ENCODE data around the gene AIMP2.
A peak's percentile ranks its signal among the peaks of the same experiment; 100 is the strongest.
"Not testable (repeated sequence)": the region's sequence is repeated elsewhere in the genome, so short reads cannot be mapped to it uniquely, and the experiment has no call there.

The AIMP2 gene

DNA sequence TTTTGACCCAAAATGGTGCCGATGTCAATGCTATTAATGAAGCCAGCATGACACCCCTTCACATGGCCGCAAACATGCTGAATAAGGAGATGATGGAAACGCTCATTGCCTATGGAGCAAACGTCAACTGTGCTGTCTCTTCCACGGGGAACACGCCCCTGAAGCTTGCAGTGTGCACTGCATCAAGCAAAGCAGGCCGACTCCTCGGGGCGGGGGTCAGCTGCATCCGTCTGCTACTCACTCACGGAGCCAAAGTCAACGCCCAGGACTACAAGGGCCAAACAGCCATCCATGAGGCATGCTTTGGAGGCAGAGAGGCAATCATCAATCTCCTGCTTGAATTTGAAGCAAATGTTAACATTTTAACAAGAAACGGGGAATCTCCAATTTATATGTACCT is 26.6 kb downstream of the AIMP2 start:
- Mint-ChIP-seq H3K9me3 (no peaks in the 10 kb centered on the region), H3K36me3 (ENCODE audit: low read depth) (peaks cover 39% of the 10 kb centered on the region), H3K4me1 (ENCODE audit: low read depth) (peaks cover 4% of the 10 kb centered on the region), H3K27me3 (ENCODE audit: low read depth) (no peaks in the 10 kb centered on the region), H3K4me3 (no peak overlapping the region), H3K27ac (no peak overlapping the region)

- H3K4me3 Mint-ChIP-seq = no peak overlapping the region
- no peaks in the 10 kb centered on the region for H3K27me3 Mint-ChIP-seq (ENCODE audit: low read depth)
- peaks cover 1% of the 10 kb centered on the region for H3K4me1 Mint-ChIP-seq (ENCODE audit: low read depth)
- no peak overlapping the region for H3K27ac Mint-ChIP-seq
- H3K9me3 Mint-ChIP-seq = no peaks in the 10 kb centered on the region
- H3K36me3 Mint-ChIP-seq (ENCODE audit: low read depth) = peaks cover 15% of the 10 kb centered on the region
These were observed 40.7 kb downstream of the AIMP2 start for GRCh38 chr7:6049780-6050179.

DNA sequence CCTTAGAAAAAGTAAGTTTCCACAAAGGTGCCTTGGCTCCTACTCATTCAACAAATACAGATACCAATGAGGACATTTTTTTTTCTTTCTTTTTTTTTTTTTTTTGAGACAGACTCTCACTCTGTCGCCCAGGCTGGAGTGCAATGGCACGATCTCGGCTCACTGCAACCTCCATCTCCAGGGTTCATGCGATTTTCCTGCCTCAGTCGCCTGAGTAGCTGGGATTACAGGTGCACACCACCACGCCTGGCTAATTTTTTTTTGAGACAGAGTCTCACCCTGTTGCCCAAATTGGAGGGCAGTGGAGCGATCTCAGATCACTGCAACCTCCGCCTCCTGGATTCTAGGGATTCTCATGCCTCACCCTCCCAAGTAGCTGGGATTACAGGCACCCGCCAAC is 42.1 kb downstream of the AIMP2 start:
- peaks cover 15% of the 10 kb centered on the region for H3K36me3 Mint-ChIP-seq (ENCODE audit: low read depth)
- H3K27ac Mint-ChIP-seq; H3K4me1 Mint-ChIP-seq (ENCODE audit: low read depth); H3K4me3 Mint-ChIP-seq; H3K9me3 Mint-ChIP-seq; H3K27me3 Mint-ChIP-seq (ENCODE audit: low read depth): not testable (repeated sequence)

DNA sequence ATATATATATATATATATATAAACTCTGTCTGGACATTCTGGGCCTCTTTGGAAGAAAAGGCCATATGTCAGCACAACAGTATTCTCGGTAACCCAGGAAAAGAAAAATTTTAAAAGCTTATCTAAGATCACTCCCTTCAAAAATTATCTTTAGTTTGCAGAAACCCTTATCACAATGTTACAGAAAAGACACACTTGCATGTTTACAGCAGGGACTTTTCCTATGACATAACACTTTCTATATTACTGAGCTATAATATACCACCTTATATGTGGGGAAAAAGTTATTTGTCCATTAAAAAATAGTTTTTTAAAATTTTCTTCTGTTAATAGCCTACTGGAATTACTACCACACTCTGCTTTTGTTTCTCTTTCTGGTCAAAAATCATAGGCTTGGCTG is 47.5 kb downstream of the AIMP2 start:
- H3K27ac Mint-ChIP-seq = no peak overlapping the region
- H3K4me3 Mint-ChIP-seq = no peak overlapping the region
- H3K36me3 Mint-ChIP-seq (ENCODE audit: low read depth) = peaks cover 7% of the 10 kb centered on the region
- H3K27me3 Mint-ChIP-seq (ENCODE audit: low read depth) = no peaks in the 10 kb centered on the region
- no peaks in the 10 kb centered on the region for H3K9me3 Mint-ChIP-seq
- peaks cover 17% of the 10 kb centered on the region for H3K4me1 Mint-ChIP-seq (ENCODE audit: low read depth)

GRCh38 chr7:6057316-6058129 is 48.5 kb downstream of the AIMP2 start:
- Mint-ChIP-seq H3K4me3 (peak overlapping the region; percentile 95), H3K4me1 (ENCODE audit: low read depth) (peaks cover 17% of the 10 kb centered on the region), H3K27me3 (ENCODE audit: low read depth) (no peaks in the 10 kb centered on the region), H3K36me3 (ENCODE audit: low read depth) (peaks cover 7% of the 10 kb centered on the region), H3K9me3 (no peaks in the 10 kb centered on the region), H3K27ac (peak overlapping the region; percentile 59)

- not testable (repeated sequence) for H3K9me3 Mint-ChIP-seq; H3K4me3 Mint-ChIP-seq; H3K27me3 Mint-ChIP-seq (ENCODE audit: low read depth); H3K27ac Mint-ChIP-seq; H3K36me3 Mint-ChIP-seq (ENCODE audit: low read depth)
- peaks cover 15% of the 10 kb centered on the region for H3K4me1 Mint-ChIP-seq (ENCODE audit: low read depth)
These were observed 50.9 kb downstream of the AIMP2 start for GRCh38 chr7:6059941-6060340.

DNA sequence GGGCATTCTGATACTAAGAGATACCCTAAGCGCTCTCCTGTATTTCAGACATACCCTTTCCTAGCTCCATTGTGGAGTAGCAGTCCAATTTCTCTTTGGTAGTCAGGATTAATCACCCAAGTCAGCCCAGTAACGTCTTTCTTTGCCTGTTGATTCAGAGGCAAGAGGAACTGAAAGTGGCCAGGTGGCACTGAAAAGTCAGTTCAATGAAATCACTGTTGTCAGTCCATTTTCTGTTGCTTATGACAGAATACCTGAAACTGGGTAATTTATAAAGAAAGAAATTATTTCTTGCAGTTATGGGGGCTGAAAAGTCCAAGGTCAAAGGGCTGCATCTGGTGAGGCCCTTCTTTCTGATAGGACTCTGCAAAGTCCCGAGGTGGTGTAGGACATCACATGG is 62.3 kb downstream of the AIMP2 start:
- Mint-ChIP-seq H3K4me3 (no peak overlapping the region), H3K27ac (no peak overlapping the region), H3K9me3 (no peaks in the 10 kb centered on the region), H3K27me3 (ENCODE audit: low read depth) (no peaks in the 10 kb centered on the region), H3K4me1 (ENCODE audit: low read depth) (no peaks in the 10 kb centered on the region), H3K36me3 (ENCODE audit: low read depth) (no peaks in the 10 kb centered on the region)

Measured in T-helper 1 cell treated with Interleukin-12 subunit alpha and Interleukin-12 subunit beta and Interleukin-4 antibody, amounts not matched to agents 30 μg/mL and 1 μg/mL, for 36 hours (primary cell).